Fibroblast of skin of back (primary cell): ENCODE results near the gene BFSP2.
"Not testable (repeated sequence)": the region's sequence is repeated elsewhere in the genome, so short reads cannot be mapped to it uniquely, and the experiment has no call there.

ENCODE experiments used
- DNase-seq: peaks from one replicate; pipeline ENCODE4 v3.0.0-alpha.2; 2013

Gene BFSP2

DNA sequence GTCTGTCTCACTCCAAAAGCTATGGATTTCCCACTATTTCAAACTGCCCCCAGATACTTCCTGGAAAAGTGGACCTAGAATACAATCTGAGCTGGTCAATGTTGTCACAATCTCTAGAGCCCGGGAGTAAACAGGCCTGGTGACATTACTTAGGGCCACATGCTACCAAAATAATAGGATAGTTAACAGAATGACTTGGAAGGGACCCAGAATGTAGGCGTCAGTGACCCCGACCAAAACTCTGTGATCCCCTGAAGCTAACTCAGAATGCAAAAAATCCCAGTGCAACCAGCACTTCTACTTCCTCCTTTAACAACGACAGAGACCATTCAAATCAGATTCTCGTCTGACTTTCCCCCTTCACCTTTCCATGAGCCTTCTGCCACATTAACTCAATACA lies 122.1 kb downstream of the BFSP2 start:
- no peak for DNase-seq

GRCh38 chr3:133523758-133524157 lies 123.9 kb downstream of the BFSP2 start:
- not testable (repeated sequence) for DNase-seq
